ENCODE measurements around the gene SCAMP4. TPM values are rescaled to one million over a fixed set of nuclear protein-coding genes. Genes with fewer than 3 reads are reported as not detected.
A peak's percentile ranks its signal among the peaks of the same experiment; 100 is the strongest.
"Not testable (repeated sequence)": the region's sequence is repeated elsewhere in the genome, so short reads cannot be mapped to it uniquely, and the experiment has no call there.

The SCAMP4 gene
- total and polyA plus RNA-seq, 2 donors from 2014 or later, result 49.5 to 90.1 TPM

GRCh38 chr19:1875646-1876495 lies 29.3 kb upstream of the SCAMP4 start:
- peak overlapping the region; percentile 66 to 87 (median 71) for H3K9ac ChIP-seq (ENCODE audit: low read length in 3 of 3)
- H3K4me1 ChIP-seq (ENCODE audit: control insufficient read depth in 2 of 3, insufficient read depth in 2 of 3, low read depth in 1 of 3, low read length in 3 of 3), result peaks cover 0 to 32% (median 13%) of the 10 kb centered on the region in 3 donors
- FAIRE-seq, result no peak

GRCh38 chr19:1876496-1877279 lies 28.5 kb upstream of the SCAMP4 start:
- Histone ChIP-seq H3K9ac (ENCODE audit: low read length in 3 of 3) (peak overlapping the region in 2 of 3 donors; percentile 52 to 66), H3K4me3 (ENCODE audit: low read length in 3 of 3) (peak overlapping the region in 2 of 3 donors; percentile 52 to 81), H3K27ac (ENCODE audit: low read depth in 2 of 2, low read length in 2 of 2) (peak overlapping the region; percentile 87 to 89), H3K4me1 (ENCODE audit: control insufficient read depth in 2 of 3, insufficient read depth in 2 of 3, low read depth in 1 of 3, low read length in 3 of 3) (peaks cover 0 to 29% (median 13%) of the 10 kb centered on the region in 3 donors)
- H3K9me3 ChIP-seq (ENCODE audit: control insufficient read depth in 2 of 3, insufficient read depth in 1 of 3, low read length in 3 of 3); H3K36me3 ChIP-seq (ENCODE audit: control insufficient read depth in 2 of 3, insufficient read depth in 3 of 3, low read length in 3 of 3); H3K27me3 ChIP-seq (ENCODE audit: control insufficient read depth, insufficient read depth, low read length); FAIRE-seq; intact Hi-C loops (cut with DNase I): not testable (repeated sequence)
- DNase-seq, result peak in 1 of 5 donors; percentile 85

More at GRCh38 chr19:1875646-1876495, 29.3 kb upstream of the SCAMP4 start:
- intact Hi-C loops (cut with DNase I), result no loop called here
- peak overlapping the region; percentile 87 to 89 for H3K27ac ChIP-seq (ENCODE audit: low read depth in 2 of 2, low read length in 2 of 2)
- H3K36me3 ChIP-seq (ENCODE audit: control insufficient read depth in 2 of 3, insufficient read depth in 3 of 3, low read length in 3 of 3), result no peaks in the 10 kb centered on the region
- TF ChIP-seq CTCF (IDR thresholded peaks at IDR 0.05; ENCODE audit: borderline replicate concordance, extremely low read depth, insufficient read depth), result no peak
- H3K9me3 ChIP-seq (ENCODE audit: control insufficient read depth in 2 of 3, insufficient read depth in 1 of 3, low read length in 3 of 3), result no peaks in the 10 kb centered on the region
- H3K4me3 ChIP-seq (ENCODE audit: low read length in 3 of 3), result peak overlapping the region; percentile 72 to 91 (median 81)
- no peaks in the 10 kb centered on the region for H3K27me3 ChIP-seq (ENCODE audit: control insufficient read depth, insufficient read depth, low read length)
- DNase-seq, result peak; percentile 91 to 97 (median 95)

GRCh38 chr19:1877280-1877660 lies 27.9 kb upstream of the SCAMP4 start:
- FAIRE-seq; H3K9me3 ChIP-seq (ENCODE audit: control insufficient read depth in 2 of 3, insufficient read depth in 1 of 3, low read length in 3 of 3); H3K27ac ChIP-seq (ENCODE audit: low read depth in 2 of 2, low read length in 2 of 2); H3K9ac ChIP-seq (ENCODE audit: low read length in 3 of 3); H3K36me3 ChIP-seq (ENCODE audit: control insufficient read depth in 2 of 3, insufficient read depth in 3 of 3, low read length in 3 of 3); H3K4me3 ChIP-seq (ENCODE audit: low read length in 3 of 3); H3K27me3 ChIP-seq (ENCODE audit: control insufficient read depth, insufficient read depth, low read length); intact Hi-C loops (cut with DNase I): not testable (repeated sequence)
- peaks cover 0 to 31% (median 13%) of the 10 kb centered on the region in 3 donors for H3K4me1 ChIP-seq (ENCODE audit: control insufficient read depth in 2 of 3, insufficient read depth in 2 of 3, low read depth in 1 of 3, low read length in 3 of 3)
- DNase-seq, result peak in 1 of 5 donors; percentile 59

GRCh38 chr19:1878583-1878982 lies 26.6 kb upstream of the SCAMP4 start:
- peaks cover 0 to 36% (median 6%) of the 10 kb centered on the region in 3 donors for H3K4me1 ChIP-seq (ENCODE audit: control insufficient read depth in 2 of 3, insufficient read depth in 2 of 3, low read depth in 1 of 3, low read length in 3 of 3)
- H3K9ac ChIP-seq (ENCODE audit: low read length in 3 of 3); H3K36me3 ChIP-seq (ENCODE audit: control insufficient read depth in 2 of 3, insufficient read depth in 3 of 3, low read length in 3 of 3); H3K9me3 ChIP-seq (ENCODE audit: control insufficient read depth in 2 of 3, insufficient read depth in 1 of 3, low read length in 3 of 3); DNase-seq; FAIRE-seq; H3K4me3 ChIP-seq (ENCODE audit: low read length in 3 of 3); H3K27ac ChIP-seq (ENCODE audit: low read depth in 2 of 2, low read length in 2 of 2); H3K27me3 ChIP-seq (ENCODE audit: control insufficient read depth, insufficient read depth, low read length); intact Hi-C loops (cut with DNase I): not testable (repeated sequence)

- not testable (repeated sequence) for H3K4me3 ChIP-seq (ENCODE audit: low read length in 3 of 3)
- peaks cover 0 to 38% (median 7%) of the 10 kb centered on the region in 3 donors for H3K4me1 ChIP-seq (ENCODE audit: control insufficient read depth in 2 of 3, insufficient read depth in 2 of 3, low read depth in 1 of 3, low read length in 3 of 3)
Observed at GRCh38 chr19:1879982-1880381, 25.2 kb upstream of the SCAMP4 start.

More at GRCh38 chr19:1879982-1880381, 25.2 kb upstream of the SCAMP4 start:
- H3K9ac ChIP-seq (ENCODE audit: low read length in 3 of 3); intact Hi-C loops (cut with DNase I); DNase-seq; H3K36me3 ChIP-seq (ENCODE audit: control insufficient read depth in 2 of 3, insufficient read depth in 3 of 3, low read length in 3 of 3); H3K27ac ChIP-seq (ENCODE audit: low read depth in 2 of 2, low read length in 2 of 2); FAIRE-seq; H3K27me3 ChIP-seq (ENCODE audit: control insufficient read depth, insufficient read depth, low read length); H3K9me3 ChIP-seq (ENCODE audit: control insufficient read depth in 2 of 3, insufficient read depth in 1 of 3, low read length in 3 of 3): not testable (repeated sequence)

Data from kidney (tissue), 14 donors.